GM10248 (cell line): Measurements from ENCODE around the gene CRY2.

Experiments used
- CTCF ChIA-PET: fragments of 300-600 bp; sonication (Branson Sonifier 250); formaldehyde crosslinking; extraction: SDS; loops from one replicate; lab custom pipeline; 2021; ENCODE audit warnings: antibody characterized with exemption; lab: Yijun Ruan, JAX
- POLR2A ChIA-PET: fragments of 350-650 bp; sonication (Branson Sonifier 250); formaldehyde crosslinking; extraction: SDS; loops from one replicate; lab custom pipeline; 2020; ENCODE audit warnings: antibody characterized with exemption; lab: Yijun Ruan, JAX
- DNase-seq: peaks from one replicate; pipeline ENCODE4 v3.0.0; 2012; ENCODE audit errors: extremely low spot score
- TF ChIP-seq, protein P1 (sequence below): IDR thresholded peaks from 2 replicates; pipeline ENCODE4 v1.5.1; 2012; ENCODE audit warnings: mild to moderate bottlenecking, low read depth; ENCODE audit errors: extremely low read depth, missing control alignments, control extremely low read depth

The CRY2 gene

DNA sequence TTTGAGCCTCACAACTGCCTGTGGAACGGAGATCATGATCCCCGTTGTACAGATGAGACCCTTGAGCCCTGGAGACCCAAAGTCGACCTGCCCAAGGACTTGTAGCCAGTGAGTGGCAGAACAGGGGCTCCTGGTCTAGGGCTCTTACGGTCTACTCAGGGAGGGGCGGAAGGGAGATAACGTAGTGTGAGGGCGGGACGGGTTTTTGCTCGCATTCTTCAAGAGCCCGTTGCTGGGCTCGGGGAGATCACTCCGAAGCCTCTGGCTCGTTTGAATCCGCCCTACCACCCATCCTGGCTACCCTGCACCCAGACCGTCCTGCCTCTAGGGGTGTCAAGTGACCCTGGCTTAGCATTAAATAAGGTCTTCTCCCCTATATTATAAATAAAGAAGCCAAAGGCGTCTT is 639 bp downstream of the CRY2 start:
- peak; percentile 44 for DNase-seq
- POLR2A ChIA-PET = interaction anchor here (0.6 to 1.3 kb wide), 2 partner anchors 12 to 38 kb away, joined by 5 read pairs; no protein-coding TSS in a partner anchor
- TF ChIP-seq, protein P1, sequence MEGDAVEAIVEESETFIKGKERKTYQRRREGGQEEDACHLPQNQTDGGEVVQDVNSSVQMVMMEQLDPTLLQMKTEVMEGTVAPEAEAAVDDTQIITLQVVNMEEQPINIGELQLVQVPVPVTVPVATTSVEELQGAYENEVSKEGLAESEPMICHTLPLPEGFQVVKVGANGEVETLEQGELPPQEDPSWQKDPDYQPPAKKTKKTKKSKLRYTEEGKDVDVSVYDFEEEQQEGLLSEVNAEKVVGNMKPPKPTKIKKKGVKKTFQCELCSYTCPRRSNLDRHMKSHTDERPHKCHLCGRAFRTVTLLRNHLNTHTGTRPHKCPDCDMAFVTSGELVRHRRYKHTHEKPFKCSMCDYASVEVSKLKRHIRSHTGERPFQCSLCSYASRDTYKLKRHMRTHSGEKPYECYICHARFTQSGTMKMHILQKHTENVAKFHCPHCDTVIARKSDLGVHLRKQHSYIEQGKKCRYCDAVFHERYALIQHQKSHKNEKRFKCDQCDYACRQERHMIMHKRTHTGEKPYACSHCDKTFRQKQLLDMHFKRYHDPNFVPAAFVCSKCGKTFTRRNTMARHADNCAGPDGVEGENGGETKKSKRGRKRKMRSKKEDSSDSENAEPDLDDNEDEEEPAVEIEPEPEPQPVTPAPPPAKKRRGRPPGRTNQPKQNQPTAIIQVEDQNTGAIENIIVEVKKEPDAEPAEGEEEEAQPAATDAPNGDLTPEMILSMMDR = no peak
- CTCF ChIA-PET = no interaction called here

DNA sequence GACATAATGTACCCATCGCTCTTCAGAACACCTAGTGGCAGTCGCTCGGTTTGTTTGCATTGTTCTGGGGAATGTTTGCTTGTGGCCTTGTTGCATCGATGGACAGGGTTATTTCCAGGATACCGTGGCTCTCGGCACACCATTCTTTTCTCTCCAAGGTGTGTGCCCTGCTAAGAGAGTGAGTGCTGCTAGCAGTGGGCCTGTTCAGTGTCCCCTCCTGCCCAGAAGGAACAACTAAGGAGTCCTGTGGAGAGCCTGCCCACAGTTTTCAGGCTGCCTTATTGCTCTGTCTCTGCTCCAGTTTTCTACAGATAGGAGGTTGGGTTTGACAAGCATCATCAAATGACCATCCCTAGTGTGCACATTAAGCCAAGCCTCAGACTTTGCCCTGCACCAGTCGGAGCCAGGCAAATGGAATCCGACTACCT is 1.4 kb downstream of the CRY2 start:
- DNase-seq = no peak
- ChIA-PET CTCF (no interaction called here), POLR2A (interaction anchor here (0.6 kb wide), 1 partner anchor 38 kb away, joined by 5 read pairs; no protein-coding TSS in a partner anchor)
- TF ChIP-seq, protein P1 = no peak

DNA sequence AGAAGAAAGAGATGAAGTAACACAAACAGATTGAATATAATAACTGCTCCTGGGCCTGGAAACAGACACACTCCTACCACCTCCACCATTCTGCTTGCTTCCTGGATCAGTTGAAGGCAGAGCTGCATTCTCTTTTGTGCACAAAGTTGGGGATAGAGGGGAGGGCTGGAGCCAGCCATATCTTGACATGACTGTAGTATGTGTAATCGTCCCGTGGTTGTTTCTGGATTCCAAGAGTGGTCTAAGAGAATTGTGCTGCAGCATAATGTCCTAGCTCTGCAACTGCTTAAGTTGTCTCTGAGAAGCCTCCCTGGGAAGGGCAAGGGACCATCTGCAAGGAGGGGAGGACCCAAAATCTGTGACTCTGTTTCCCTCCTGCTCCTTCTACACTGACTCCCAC is 3.2 kb downstream of the CRY2 start:
- no peak for DNase-seq
- CTCF ChIA-PET = interaction anchor here (0.9 to 1.4 kb wide), 2 partner anchors 36 to 79 kb away, joined by 3 read pairs; no protein-coding TSS in a partner anchor
- POLR2A ChIA-PET = no interaction called here
- TF ChIP-seq, protein P1 = no peak

DNA sequence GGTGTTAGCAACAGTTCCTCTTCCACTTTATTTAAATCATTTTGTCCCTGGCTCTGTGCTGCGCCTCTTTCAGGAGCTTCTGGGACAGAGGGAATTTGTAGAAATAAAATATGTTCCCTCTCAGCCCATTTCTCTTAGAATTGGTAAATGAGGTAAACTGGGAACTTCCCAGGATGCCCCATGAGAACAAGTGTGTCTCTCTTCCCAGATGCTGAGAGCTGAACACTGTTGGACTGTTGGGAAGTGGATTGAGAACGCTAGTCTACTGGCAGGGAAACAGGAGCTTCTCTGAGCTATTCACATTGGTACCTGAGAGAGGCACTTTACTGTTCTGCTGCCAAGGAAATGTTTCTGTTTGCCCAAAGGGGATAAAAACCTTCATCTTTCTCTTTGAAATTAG is 4.0 kb downstream of the CRY2 start:
- ChIA-PET CTCF (interaction anchor here (1.0 to 1.8 kb wide), 4 partner anchors 23 to 80 kb away, joined by 3 to 10 read pairs (median 4); no protein-coding TSS in a partner anchor), POLR2A (no interaction called here)
- DNase-seq = no peak
- TF ChIP-seq, protein P1 = no peak

DNA sequence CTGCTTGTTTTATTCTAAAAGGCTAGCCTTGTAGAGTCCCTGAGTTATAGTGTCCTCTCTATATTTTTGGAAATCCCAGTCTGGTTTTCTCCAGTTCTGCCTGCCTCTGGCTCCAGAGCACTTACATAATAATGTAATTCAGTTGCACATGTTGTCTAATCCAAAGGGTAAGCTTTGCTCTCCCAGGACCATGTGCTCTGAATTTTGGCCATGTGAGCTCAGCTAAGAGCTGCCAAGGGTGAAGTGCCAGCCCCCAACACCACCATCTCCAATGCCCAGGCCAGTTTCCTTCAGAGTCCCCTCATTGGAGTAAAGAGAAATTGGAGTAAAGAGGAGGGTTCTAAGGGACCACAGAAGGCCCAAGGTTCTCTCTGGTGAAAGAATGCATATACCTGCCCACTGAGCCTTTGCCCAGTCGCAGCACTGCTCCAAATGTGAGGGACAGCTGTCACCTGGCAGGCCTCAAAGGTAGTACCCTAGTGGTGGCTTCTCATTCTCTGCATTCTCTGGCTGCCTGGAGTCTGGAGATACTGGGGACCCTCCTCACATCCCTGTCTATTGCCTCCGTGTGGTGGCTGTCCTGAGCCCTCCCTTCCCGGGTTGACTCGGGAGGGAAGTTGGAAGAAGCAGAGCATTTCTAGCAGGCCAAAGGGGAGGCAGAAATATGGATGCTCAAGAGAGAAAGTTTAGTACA is 4.9 kb downstream of the CRY2 start:
- CTCF ChIA-PET = interaction anchor here (1.2 to 1.8 kb wide), 2 partner anchors 22 to 81 kb away, joined by 3 to 10 read pairs; no protein-coding TSS in a partner anchor
- TF ChIP-seq, protein P1 = no peak
- no peak for DNase-seq
- POLR2A ChIA-PET = no interaction called here

DNA sequence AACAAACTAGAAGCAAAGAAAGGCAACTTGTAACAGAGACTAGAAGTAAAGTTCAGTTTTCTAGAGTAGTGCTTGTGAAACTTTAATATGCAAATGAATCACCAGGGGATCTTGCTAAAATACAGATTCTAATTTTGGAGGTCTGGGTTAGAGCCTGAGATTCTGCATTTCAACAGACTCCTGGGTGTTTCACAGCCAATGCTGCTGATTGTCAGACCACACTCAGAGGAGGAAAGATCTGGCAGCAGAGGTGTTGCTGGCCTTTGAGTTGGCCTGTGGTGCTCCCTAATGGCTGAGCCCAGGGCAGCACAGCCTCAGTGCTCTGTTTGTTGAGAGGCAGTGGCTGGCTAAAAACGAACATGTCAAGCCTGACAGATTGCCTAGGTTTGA is 5.4 kb downstream of the CRY2 start:
- TF ChIP-seq, protein P1 = peak; percentile 62
- ChIA-PET CTCF (interaction anchor here (1.1 to 1.8 kb wide), 5 partner anchors 10 to 90 kb away, joined by 3 to 10 read pairs (median 3); no protein-coding TSS in a partner anchor), POLR2A (no interaction called here)
- DNase-seq = peak; percentile 65
